CD4-positive, alpha-beta T cell treated with Interferon alpha-2 for 1 hour (primary cell): ENCODE measurements around the gene MCTP2.

Experiments used
- DNase-seq, 2 donors: peaks; one replicate each; pipeline ENCODE4 v3.0.0-alpha.2; 2020 to 2022

The MCTP2 gene

GRCh38 chr15:94411846-94412245, 180.5 kb downstream of the MCTP2 start:
- no peak for DNase-seq

- peak in 1 of 2 donors; percentile 15 for DNase-seq
Observed at GRCh38 chr15:94412979-94413746, 181.8 kb downstream of the MCTP2 start.

GRCh38 chr15:94414916-94415315, 183.6 kb downstream of the MCTP2 start:
- DNase-seq, result no peak

GRCh38 chr15:94416267-94416666, 184.9 kb downstream of the MCTP2 start:
- no peak for DNase-seq

- no peak for DNase-seq
Observed at GRCh38 chr15:94416820-94417219, 185.5 kb downstream of the MCTP2 start.

- no peak for DNase-seq
Observed at GRCh38 chr15:94417501-94418293, 186.3 kb downstream of the MCTP2 start.

GRCh38 chr15:94421706-94422105, 190.3 kb downstream of the MCTP2 start:
- no peak for DNase-seq

GRCh38 chr15:94432279-94432678, 200.9 kb downstream of the MCTP2 start:
- no peak for DNase-seq

GRCh38 chr15:94439158-94439557, 207.8 kb downstream of the MCTP2 start:
- no peak for DNase-seq

GRCh38 chr15:94441760-94442159, 210.4 kb downstream of the MCTP2 start:
- DNase-seq, result no peak

- DNase-seq, result no peak
Observed at GRCh38 chr15:94442480-94442879, 211.1 kb downstream of the MCTP2 start.

GRCh38 chr15:94443186-94443585, 211.8 kb downstream of the MCTP2 start:
- DNase-seq, result no peak

GRCh38 chr15:94445566-94446160, 214.3 kb downstream of the MCTP2 start:
- DNase-seq, result no peak

- DNase-seq, result no peak
Observed at GRCh38 chr15:94446441-94446840, 215.1 kb downstream of the MCTP2 start.

- DNase-seq, result no peak
Observed at GRCh38 chr15:94451466-94451865, 220.1 kb downstream of the MCTP2 start.

- DNase-seq, result no peak
Observed at GRCh38 chr15:94453227-94453988, 222.0 kb downstream of the MCTP2 start.

GRCh38 chr15:94455297-94455696, 223.9 kb downstream of the MCTP2 start:
- no peak for DNase-seq

- no peak for DNase-seq
Observed at GRCh38 chr15:94456226-94456625, 224.9 kb downstream of the MCTP2 start.

- no peak for DNase-seq
Observed at GRCh38 chr15:94457661-94458060, 226.3 kb downstream of the MCTP2 start.

GRCh38 chr15:94460624-94461023, 229.3 kb downstream of the MCTP2 start:
- DNase-seq, result no peak

- DNase-seq, result no peak
Observed at GRCh38 chr15:94467034-94467433, 235.7 kb downstream of the MCTP2 start.

GRCh38 chr15:94470492-94470891, 239.1 kb downstream of the MCTP2 start:
- no peak for DNase-seq

- no peak for DNase-seq
Observed at GRCh38 chr15:94476686-94477085, 245.3 kb downstream of the MCTP2 start.
